MM.1S (cell line): Measurements from ENCODE around the gene FADS3.

ENCODE experiments used
- DNase-seq: peaks from one replicate; pipeline ENCODE4 v3.0.0-alpha.2; 2015
- H2AFZ ChIP-seq: fragments of 300-600 bp; sonication (generic); 2 replicates; pipeline ENCODE4 v1.6.0; 2016; ENCODE audit warnings: antibody characterized with exemption, low read length
- H3F3A ChIP-seq: fragments of 300-600 bp; sonication (generic); 2 replicates; pipeline ENCODE4 v1.6.1; 2016; ENCODE audit warnings: mild to moderate bottlenecking, antibody characterized with exemption, low read length, moderate library complexity, mixed read lengths; ENCODE audit not compliant: insufficient read depth
- H3K27ac ChIP-seq: fragments of 300-600 bp; sonication (generic); 2 replicates; pipeline ENCODE4 v1.5.1; 2016; ENCODE audit warnings: mild to moderate bottlenecking, low read length
- H3K27me3 ChIP-seq: fragments of 300-600 bp; sonication (generic); replicated peaks from 2 replicates; pipeline ENCODE4 v1.6.0; 2016; ENCODE audit warnings: low read length; ENCODE audit not compliant: insufficient read depth
- H3K36me3 ChIP-seq: fragments of 300-600 bp; sonication (generic); replicated peaks from 2 replicates; pipeline ENCODE4 v1.6.1; 2016; ENCODE audit warnings: mild to moderate bottlenecking, low read length, mixed read lengths; ENCODE audit not compliant: insufficient read depth
- H3K4me1 ChIP-seq: fragments of 300-600 bp; sonication (generic); 2 replicates; pipeline ENCODE4 v1.6.1; 2016; ENCODE audit warnings: low read length, mixed read lengths
- H3K4me2 ChIP-seq: fragments of 300-600 bp; sonication (generic); 2 replicates; pipeline ENCODE4 v1.6.0; 2016; ENCODE audit warnings: low read depth, low read length
- H3K4me3 ChIP-seq: fragments of 300-600 bp; sonication (generic); 2 replicates; pipeline ENCODE4 v1.5.1; 2016; ENCODE audit warnings: low read length, mixed read lengths
- H3K79me2 ChIP-seq: fragments of 300-600 bp; sonication (generic); 2 replicates; pipeline ENCODE4 v1.6.1; 2016; ENCODE audit warnings: mixed run types, low read length, mixed read lengths
- H3K9ac ChIP-seq: fragments of 300-600 bp; sonication (generic); 2 replicates; pipeline ENCODE4 v1.6.1; 2016; ENCODE audit warnings: low read length, mixed read lengths
- H3K9me2 ChIP-seq: fragments of 300-600 bp; sonication (generic); replicated peaks from 2 replicates; pipeline ENCODE4 v1.6.1; 2016; ENCODE audit warnings: mild to moderate bottlenecking, low read length, mixed read lengths; ENCODE audit not compliant: insufficient read depth
- H3K9me3 ChIP-seq: fragments of 300-600 bp; sonication (generic); replicated peaks from 2 replicates; pipeline ENCODE4 v1.6.1; 2016; ENCODE audit warnings: mild to moderate bottlenecking, low read length, mixed read lengths; ENCODE audit not compliant: insufficient read depth
- H4K20me1 ChIP-seq: fragments of 300-600 bp; sonication (generic); 2 replicates; pipeline ENCODE4 v1.6.1; 2016; ENCODE audit warnings: mild to moderate bottlenecking, low read length, moderate library complexity, mixed read lengths; ENCODE audit not compliant: insufficient read depth
- CTCF ChIP-seq: fragments of 300-600 bp; sonication (generic); IDR thresholded peaks from 2 replicates; pipeline ENCODE4 v1.5.1; 2016; ENCODE audit warnings: antibody characterized with exemption, low read length, mixed read lengths
- EZH2 ChIP-seq: fragments of 300-600 bp; sonication (generic); optimal IDR thresholded peaks from 2 replicates; pipeline ENCODE3; 2017; ENCODE audit warnings: low read depth, mild to moderate bottlenecking, antibody characterized with exemption, low read length, mixed read lengths
- EZH2phosphoT487 ChIP-seq: fragments of 300-600 bp; sonication (generic); IDR thresholded peaks from 2 replicates; pipeline ENCODE4 v1.6.1; 2018; ENCODE audit warnings: antibody characterized with exemption, low read length

The FADS3 gene

DNA sequence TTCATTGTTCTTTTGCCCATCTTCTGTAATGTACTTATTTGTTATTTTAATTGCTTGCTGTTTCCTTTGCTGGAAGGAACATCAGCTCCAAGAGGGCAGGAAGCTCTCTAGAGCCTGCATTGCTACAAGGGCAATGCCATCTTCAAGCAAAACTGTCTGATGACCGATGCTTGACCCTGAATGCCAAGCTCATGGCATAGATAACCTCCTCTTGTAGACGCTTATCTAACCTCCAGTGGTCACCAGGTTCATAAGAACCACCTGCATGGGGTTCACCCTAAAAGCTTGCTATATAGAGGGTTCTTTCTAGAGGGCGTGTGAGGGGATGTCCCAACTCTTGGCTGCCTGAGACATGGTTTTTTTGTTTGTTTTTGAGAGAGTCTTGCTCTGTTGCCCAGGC lies 16.5 kb downstream of the FADS3 start:
- H3K4me1 ChIP-seq: no peaks in the 10 kb centered on the region
- no peaks in the 10 kb centered on the region for H3K9me3 ChIP-seq
- no peaks in the 10 kb centered on the region for H4K20me1 ChIP-seq
- no peak for TF ChIP-seq CTCF
- no peak for TF ChIP-seq EZH2
- no peak for TF ChIP-seq EZH2phosphoT487
- H3F3A ChIP-seq: no peaks in the 10 kb centered on the region
- H3K9ac ChIP-seq: no peak overlapping the region
- H3K79me2 ChIP-seq: no peaks in the 10 kb centered on the region
- H3K36me3 ChIP-seq: no peaks in the 10 kb centered on the region
- H3K4me3 ChIP-seq: no peak overlapping the region
- no peak for DNase-seq
- no peak overlapping the region for H3K4me2 ChIP-seq
- H2AFZ ChIP-seq: no peak overlapping the region
- H3K9me2 ChIP-seq: no peaks in the 10 kb centered on the region
- peaks cover 96% of the 10 kb centered on the region for H3K27me3 ChIP-seq
- no peak overlapping the region for H3K27ac ChIP-seq

- Histone ChIP-seq H3F3A (no peaks in the 10 kb centered on the region), H3K27ac (no peak overlapping the region), H3K9ac (no peak overlapping the region), H3K9me3 (no peaks in the 10 kb centered on the region), H3K4me3 (no peak overlapping the region), H3K79me2 (no peaks in the 10 kb centered on the region), H2AFZ (no peak overlapping the region), H3K4me2 (no peak overlapping the region), H4K20me1 (no peaks in the 10 kb centered on the region), H3K4me1 (no peaks in the 10 kb centered on the region), H3K36me3 (no peaks in the 10 kb centered on the region), H3K27me3 (peaks cover 96% of the 10 kb centered on the region), H3K9me2 (no peaks in the 10 kb centered on the region)
- no peak for DNase-seq
- TF ChIP-seq EZH2 (no peak), EZH2phosphoT487 (no peak), CTCF (no peak)
Measured at GRCh38 chr11:61874377-61874809, 17.0 kb downstream of the FADS3 start.

- no peak overlapping the region for H3K9ac ChIP-seq
- no peak overlapping the region for H2AFZ ChIP-seq
- no peaks in the 10 kb centered on the region for H3K4me1 ChIP-seq
- H3K27ac ChIP-seq: no peak overlapping the region
- TF ChIP-seq EZH2phosphoT487 (no peak), CTCF (no peak), EZH2 (no peak)
- no peak overlapping the region for H3K4me3 ChIP-seq
- H3K27me3 ChIP-seq: peaks cover 96% of the 10 kb centered on the region
- H3K9me3 ChIP-seq: no peaks in the 10 kb centered on the region
- DNase-seq: no peak
- H3F3A ChIP-seq: no peaks in the 10 kb centered on the region
- no peaks in the 10 kb centered on the region for H3K9me2 ChIP-seq
- H4K20me1 ChIP-seq: no peaks in the 10 kb centered on the region
- no peaks in the 10 kb centered on the region for H3K79me2 ChIP-seq
- H3K36me3 ChIP-seq: no peaks in the 10 kb centered on the region
- no peak overlapping the region for H3K4me2 ChIP-seq
Measured at GRCh38 chr11:61873588-61874376, 17.6 kb downstream of the FADS3 start.
